HCT116 (cell line): ENCODE measurements around the gene JOSD1.

Experiments used
- CEBPB ChIP-seq: IDR thresholded peaks from 2 replicates; pipeline ENCODE4 v1.6.1; 2012; ENCODE audit warnings: low read depth
- CTCF ChIP-seq, 3 experiments: fragments of 200-600 bp in 1 of 3; sonication (generic) in 1 of 3; IDR thresholded peaks in 2 of 3; conservative IDR thresholded peaks in 1 of 3; 2 replicates each; pipeline ENCODE4 v1.5.1; 2012 to 2017; ENCODE audit warnings: low read depth in 2 of 3, low read length in 2 of 3, antibody characterized with exemption in 1 of 3, borderline replicate concordance in 1 of 3, control low read depth in 1 of 3, mild to moderate bottlenecking in 1 of 3, mixed read lengths in 1 of 3, mixed run types in 1 of 3, moderate library complexity in 1 of 3; ENCODE audit not compliant: insufficient read depth in 1 of 3
- MAX ChIP-seq: IDR thresholded peaks from 2 replicates; pipeline ENCODE4 v1.6.1; 2012
- RAD21 ChIP-seq: IDR thresholded peaks from 2 replicates; pipeline ENCODE4 v1.6.1; 2012; ENCODE audit warnings: low read depth, mild to moderate bottlenecking
- TCF7L2 ChIP-seq: IDR thresholded peaks from 2 replicates; pipeline ENCODE4 v1.7.0; 2011; ENCODE audit warnings: borderline replicate concordance, inconsistent platforms; ENCODE audit not compliant: insufficient read depth, insufficient read length; ENCODE audit errors: extremely low read depth

DNA sequence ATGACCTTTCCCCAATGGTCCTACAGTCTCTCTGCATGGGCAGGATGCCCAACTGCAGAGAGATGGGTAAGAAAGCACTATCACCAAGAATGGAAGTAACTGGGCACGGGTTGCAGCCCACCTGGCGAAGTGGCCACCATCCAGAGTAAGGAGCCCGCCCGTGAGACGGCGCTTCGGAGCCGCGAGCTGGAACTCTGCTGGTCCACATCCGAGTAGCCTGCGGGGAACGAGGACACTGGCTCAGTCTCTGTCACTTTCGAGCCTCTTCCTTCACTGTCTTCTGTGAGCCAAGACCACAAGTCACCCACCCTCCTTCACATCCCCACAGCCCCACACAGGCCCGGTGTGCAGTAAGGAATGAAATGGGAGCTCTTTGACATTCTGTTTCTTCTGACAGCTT lies 49.4 kb upstream of the JOSD1 start:
- TF ChIP-seq RAD21 (no peak), CTCF (IDR thresholded peaks at IDR 0.05 in 2 of 3, conservative IDR thresholded peaks at IDR 0.05 in 1 of 3; ENCODE audit: borderline replicate concordance in 1 of 3, insufficient read depth in 1 of 3, low read depth in 2 of 3, low read length in 2 of 3) (no peak), MAX (no peak), CEBPB (no peak), TCF7L2 (no peak)
